Esophagus muscularis mucosa (tissue), 4 donors: ENCODE results near the gene AMDHD1.

ENCODE experiments used
- CTCF ChIP-seq, 3 experiments: fragments of 200-600 bp in 2 of 3; fragments of 450-650 bp in 1 of 3; sonication (generic) in 2 of 3; IDR thresholded peaks; one replicate each; pipeline ENCODE4 v1.5.1; 2017 to 2019; ENCODE audit warnings: antibody characterized with exemption in 3 of 3, mild to moderate bottlenecking in 2 of 3, moderate library complexity in 1 of 3
- EP300 ChIP-seq: sonication (generic); formaldehyde crosslinking; IDR thresholded peaks from one replicate; pipeline ENCODE4 v1.6.1; 2017; ENCODE audit warnings: antibody characterized with exemption
- POLR2A ChIP-seq: fragments of 450-650 bp; IDR thresholded peaks from one replicate; pipeline ENCODE4 v1.6.1; 2017; ENCODE audit warnings: antibody characterized with exemption, moderate library complexity, mild to moderate bottlenecking, low read depth

GRCh38 chr12:95940514-95940913 lies 2.6 kb upstream of the AMDHD1 start:
- TF ChIP-seq POLR2A, result no peak
- TF ChIP-seq CTCF (IDR thresholded peaks at IDR 0.05), result no peak
- no peak for TF ChIP-seq EP300
